Skin of body (tissue), 2 donors: ENCODE results near the gene GCN1. TPM values are rescaled to one million over a fixed set of nuclear protein-coding genes. Genes with fewer than 3 reads are reported as not detected.

Experiments used
- DNase-seq: peaks from one replicate; lab custom pipeline; 2025; lab: John Stamatoyannopoulos, UW
- total RNA-seq: library from RNA; depleted of rRNA; stranded (reverse); fragments of >200 nt; gene quantifications from one replicate; pipeline ENCODE4 v1.2.3, GENCODE V29; 2014

GCN1 gene
- total RNA-seq, 1 donor from 2014 or later = 113 TPM

- DNase-seq = no peak
These were observed 73.2 kb downstream of the GCN1 start for GRCh38 chr12:120121343-120121742.

- DNase-seq = no peak
These were observed 75.1 kb downstream of the GCN1 start for GRCh38 chr12:120119271-120119973.

GRCh38 chr12:120118321-120119061 is 76.0 kb downstream of the GCN1 start:
- no peak for DNase-seq

- no peak for DNase-seq
These were observed 76.6 kb downstream of the GCN1 start for GRCh38 chr12:120117961-120118320.

GRCh38 chr12:120116792-120117651 is 77.5 kb downstream of the GCN1 start:
- DNase-seq = peak; percentile 92

GRCh38 chr12:120116441-120116791 is 78.1 kb downstream of the GCN1 start, which contains the start of gene RAB35:
Gene RAB35, minus strand, starts transcription at chr12:120116753. Its CDS starts 103 bp downstream, at chr12:120116650.
- no peak for DNase-seq

GRCh38 chr12:120115692-120116440 is 78.6 kb downstream of the GCN1 start:
- DNase-seq = no peak

- no peak for DNase-seq
These were observed 79.4 kb downstream of the GCN1 start for GRCh38 chr12:120115066-120115465.

GRCh38 chr12:120110550-120111501 is 83.7 kb downstream of the GCN1 start:
- no peak for DNase-seq

- DNase-seq = no peak
These were observed 84.8 kb downstream of the GCN1 start for GRCh38 chr12:120109570-120110267.

GRCh38 chr12:120106151-120106550 is 88.4 kb downstream of the GCN1 start:
- no peak for DNase-seq

GRCh38 chr12:120103371-120103770 is 91.1 kb downstream of the GCN1 start:
- DNase-seq = no peak

GRCh38 chr12:120103044-120103338 is 91.5 kb downstream of the GCN1 start:
- no peak for DNase-seq

GRCh38 chr12:120102189-120103043 is 92.1 kb downstream of the GCN1 start:
- DNase-seq = no peak

GRCh38 chr12:120101617-120102016 is 92.9 kb downstream of the GCN1 start:
- DNase-seq = no peak

- DNase-seq = no peak
These were observed 93.3 kb downstream of the GCN1 start for GRCh38 chr12:120101182-120101581.

- no peak for DNase-seq
These were observed 93.9 kb downstream of the GCN1 start for GRCh38 chr12:120100630-120101029.

- DNase-seq = no peak
These were observed 94.8 kb downstream of the GCN1 start for GRCh38 chr12:120099738-120100137.
